GM19372 (cell line): ENCODE results near the gene DNAH11.
"Not testable (repeated sequence)": the region's sequence is repeated elsewhere in the genome, so short reads cannot be mapped to it uniquely, and the experiment has no call there.

Experiments used
- ATAC-seq: cut with Tn5 transposase; IDR thresholded peaks from one replicate; pipeline ENCODE4 v1.9.1; 2021; ENCODE audit warnings: mild to moderate bottlenecking, low read depth, moderate library complexity; ENCODE audit not compliant: unreplicated experiment

Gene DNAH11

DNA sequence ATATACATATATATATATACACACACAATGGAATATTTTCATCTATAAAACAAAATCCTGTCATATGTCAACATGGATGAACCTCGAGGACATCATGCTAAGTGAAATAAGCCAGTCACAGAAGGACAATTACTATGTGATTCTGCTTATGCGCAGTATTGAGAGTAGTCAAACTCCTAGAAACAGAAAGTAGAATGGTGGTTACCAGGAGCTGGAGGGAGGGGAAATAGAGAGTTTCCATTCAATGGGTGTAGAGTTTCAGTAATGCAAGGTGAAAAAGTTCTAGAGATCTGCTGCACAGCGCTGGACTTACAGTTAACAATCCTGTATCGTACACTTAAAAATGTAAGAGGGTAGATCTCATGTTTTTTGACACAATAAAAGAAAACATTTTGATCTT lies 221.0 kb downstream of the DNAH11 start:
- no peak for ATAC-seq

DNA sequence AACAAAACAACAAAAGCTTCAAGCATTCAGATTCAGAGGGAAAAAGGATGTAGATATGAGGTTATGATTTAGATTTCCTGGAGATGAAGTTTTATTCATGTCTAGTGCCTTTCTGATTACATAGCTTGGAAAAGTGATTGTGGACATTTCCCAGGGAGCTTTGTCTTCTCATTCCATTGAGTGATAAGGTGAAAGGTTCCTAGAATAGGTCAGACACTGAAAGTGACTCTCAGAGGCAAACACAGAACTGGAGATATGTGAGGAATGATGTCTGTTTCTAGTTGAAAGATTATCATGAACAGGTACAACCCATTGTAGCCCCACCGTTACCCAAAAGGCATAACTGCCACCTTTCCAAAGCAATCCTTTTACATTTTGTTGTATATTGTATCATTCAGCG lies 223.4 kb downstream of the DNAH11 start:
- ATAC-seq: no peak

DNA sequence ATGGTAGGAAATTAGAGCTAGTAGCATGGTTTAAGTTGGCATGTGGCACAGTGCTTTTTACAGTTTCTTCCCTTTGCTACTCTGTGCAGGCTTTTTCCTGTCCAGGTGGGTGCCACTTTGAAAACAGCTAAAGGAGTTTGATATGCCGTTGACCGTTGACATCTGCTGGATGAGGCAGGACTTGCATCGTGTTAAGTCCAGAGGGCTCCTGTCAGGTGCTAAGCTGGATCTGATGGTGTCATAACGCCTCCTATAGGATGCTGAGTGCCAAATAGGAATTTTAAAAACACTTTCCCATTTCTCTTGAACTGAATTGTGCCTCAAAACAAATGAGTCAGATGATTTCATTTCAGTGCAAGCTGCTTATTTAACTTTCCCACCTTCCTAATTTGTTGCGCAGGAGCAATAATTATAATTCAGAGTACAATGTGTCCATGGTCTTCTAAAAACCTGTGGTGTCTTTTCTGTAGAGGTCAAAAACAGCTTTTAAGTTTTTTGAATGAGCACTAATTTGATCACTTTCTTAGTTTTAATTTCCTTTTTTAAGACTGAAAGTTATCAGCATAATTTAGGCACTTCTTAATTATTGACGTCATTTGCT lies 224.6 kb downstream of the DNAH11 start:
- ATAC-seq: no peak

DNA sequence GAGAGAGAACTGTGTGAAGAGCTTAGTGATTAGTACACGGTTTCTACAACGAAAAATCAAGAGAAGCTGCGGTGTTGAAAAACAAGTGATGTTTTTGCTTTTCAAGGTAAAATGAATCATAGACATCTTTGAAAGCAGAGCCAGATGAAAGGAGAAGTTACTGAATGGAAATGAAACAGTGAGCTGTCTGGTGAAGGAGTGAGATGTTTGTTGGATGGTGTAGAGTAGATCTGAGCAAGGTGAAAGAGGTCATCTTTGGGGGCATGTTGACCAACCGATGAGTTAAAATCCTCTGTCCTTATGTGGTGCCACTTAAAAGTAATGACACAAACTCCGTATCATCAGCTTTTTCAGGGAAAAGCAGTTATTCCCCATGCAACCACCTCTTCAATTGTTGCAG lies 225.4 kb downstream of the DNAH11 start:
- no peak for ATAC-seq

DNA sequence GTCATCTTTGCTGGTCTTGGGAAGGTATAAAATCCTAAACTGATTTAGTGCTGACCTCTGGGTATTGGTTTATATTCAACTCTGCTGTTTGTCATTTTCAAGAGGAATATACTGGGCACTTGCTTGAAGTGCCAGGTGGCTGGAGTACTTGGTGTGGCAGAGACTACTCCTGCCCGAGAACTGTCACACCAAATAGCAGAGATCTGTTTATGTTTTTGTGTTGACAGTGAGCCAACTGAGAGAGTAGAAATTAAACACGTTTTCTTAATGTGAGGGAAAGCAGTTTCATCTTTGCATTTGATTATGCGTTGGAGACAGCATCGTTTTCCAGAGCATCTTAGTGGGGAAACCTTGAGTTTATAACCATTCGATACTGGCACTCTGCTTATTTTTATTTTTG lies 228.4 kb downstream of the DNAH11 start:
- ATAC-seq: no peak

DNA sequence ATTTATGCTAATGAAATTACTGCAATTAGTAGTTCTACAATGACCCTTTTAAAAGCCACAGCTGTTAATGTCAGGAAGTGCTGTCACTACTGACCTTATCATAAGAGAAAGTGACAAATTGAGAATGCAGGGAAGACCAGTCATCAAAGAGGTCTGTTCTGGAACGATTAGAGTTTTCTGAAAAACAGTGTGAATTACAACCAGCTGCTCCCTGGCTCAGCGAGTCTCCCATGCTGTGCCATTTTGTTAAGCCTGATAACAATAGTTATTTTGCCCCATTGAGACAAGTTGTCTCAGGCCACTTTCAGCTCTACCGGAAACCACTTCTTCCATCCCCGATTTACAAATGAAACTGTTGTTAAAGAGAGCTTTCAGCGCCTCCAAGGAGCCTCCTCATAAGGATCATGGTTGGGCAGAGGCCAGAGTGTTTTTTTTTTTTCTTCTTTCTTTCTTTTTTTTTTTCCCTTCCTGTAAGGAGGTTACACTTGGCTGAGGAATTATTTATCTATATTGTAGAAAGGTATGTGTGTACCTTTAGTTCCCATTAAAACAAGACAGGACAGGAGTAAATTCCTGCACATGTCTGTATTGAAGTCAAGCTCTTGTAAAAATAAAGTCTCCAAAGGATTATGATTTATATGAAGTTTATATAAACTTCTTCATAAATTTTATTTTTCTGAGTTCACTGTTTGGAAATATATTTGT lies 229.2 kb downstream of the DNAH11 start:
- ATAC-seq: no peak

DNA sequence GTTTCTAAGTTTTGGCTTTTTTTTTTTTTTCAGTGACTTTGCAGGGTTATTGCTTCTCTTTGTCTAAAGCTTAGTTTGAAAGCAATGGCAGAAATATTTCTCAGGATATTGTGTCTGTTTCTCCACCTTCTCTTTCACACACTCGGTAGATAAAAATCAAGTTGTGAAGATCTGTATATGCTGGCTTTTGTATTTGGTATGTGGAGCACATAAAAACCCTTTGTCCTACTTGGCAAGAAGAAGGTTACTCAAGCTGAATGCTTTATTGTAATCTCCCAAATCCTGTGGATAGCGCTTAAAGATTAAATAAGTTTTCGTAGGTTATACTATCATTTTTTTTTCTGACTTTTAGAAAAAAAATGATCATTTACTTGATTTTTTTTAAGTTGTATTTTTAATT lies 230.5 kb downstream of the DNAH11 start:
- no peak for ATAC-seq

DNA sequence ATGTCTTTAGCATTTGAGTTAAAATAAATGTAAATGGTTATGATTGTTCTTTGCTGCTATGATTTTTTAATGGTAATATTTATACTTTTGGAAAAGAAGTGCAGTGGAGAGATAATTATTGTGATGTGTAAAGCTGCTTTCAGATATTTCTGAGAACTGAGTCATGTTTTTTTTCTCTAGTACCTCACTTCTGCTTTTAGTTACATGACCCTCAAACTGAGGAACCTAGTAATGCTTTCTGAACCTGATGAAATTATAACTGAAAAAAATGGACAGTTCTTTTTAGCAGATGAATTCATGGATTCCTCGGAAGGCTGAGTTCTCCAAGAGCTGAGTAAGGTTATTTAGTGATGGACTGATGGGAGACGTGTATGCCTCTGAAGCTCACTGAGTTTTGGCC lies 235.1 kb downstream of the DNAH11 start:
- ATAC-seq: no peak

DNA sequence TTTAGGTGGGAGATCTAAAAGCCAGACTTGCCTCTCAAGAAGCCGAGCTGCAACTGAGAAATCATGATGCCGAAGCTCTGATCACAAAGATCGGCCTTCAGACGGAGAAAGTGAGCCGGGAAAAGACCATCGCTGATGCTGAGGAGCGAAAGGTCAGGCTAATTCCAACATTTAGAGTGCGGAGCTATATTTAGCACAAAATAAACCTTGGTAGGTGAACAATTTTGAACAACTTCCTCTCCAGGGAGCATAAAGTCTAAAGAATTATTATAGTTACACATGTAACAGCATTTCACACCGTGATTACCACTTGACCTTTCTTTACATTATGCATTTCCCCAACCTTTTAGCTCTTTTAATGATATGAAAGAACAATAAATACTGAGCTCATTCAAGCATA lies 236.1 kb downstream of the DNAH11 start:
- no peak for ATAC-seq

DNA sequence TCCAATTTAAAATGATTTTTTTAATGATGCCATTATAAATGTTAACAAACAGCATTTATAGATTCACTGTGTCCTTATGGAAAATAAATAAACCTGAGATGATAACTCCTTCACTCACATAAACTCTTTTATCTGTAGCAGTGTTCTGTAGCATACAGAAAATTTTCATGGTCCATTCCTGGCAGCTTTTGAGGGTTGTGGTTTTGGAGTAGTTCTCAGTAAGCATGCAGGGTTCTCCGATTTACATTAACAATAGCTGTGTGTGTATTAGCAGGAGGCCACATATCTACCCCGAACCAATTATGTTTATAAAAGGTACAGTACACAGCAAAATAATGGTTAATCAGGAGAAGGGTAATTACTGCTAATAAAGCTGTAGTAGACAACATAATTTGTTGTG lies 240.2 kb downstream of the DNAH11 start:
- no peak for ATAC-seq

DNA sequence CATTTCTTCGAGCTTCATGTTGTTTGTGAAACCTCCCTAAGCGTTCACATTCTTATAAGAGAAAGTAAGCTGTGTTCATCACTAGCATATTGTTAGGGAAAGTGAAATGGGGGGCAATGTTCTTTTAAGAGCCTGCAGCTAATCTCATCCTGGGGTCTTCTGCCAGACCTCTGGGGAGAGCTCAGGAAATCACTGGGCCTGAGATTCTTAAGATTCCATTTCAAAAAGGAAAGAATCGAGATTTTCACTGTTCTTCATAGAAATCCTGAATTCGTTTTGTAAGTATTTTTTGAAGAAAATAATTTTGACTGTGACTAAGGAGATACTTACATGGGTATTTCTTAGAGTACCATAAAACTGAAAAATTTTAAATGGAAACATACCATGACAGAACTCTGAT lies 242.2 kb downstream of the DNAH11 start:
- no peak for ATAC-seq

DNA sequence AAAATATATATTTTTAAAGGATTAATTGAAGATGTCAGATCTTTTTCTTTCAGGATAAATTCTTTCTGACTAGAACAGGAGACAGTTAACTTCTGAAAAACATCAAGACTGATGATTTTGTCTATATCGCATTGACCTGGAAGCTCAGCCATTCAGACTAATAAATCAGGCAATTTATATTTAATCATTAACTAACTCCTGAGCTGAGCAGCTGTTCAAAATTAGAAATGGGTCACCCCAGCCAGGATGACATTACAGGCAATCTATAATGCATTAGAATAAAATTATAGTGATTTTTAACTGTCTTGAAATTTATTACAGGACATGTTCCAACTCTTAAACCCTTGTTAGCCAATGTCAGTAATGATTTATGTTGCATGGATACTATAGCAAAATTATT lies 263.0 kb downstream of the DNAH11 start:
- ATAC-seq: no peak

DNA sequence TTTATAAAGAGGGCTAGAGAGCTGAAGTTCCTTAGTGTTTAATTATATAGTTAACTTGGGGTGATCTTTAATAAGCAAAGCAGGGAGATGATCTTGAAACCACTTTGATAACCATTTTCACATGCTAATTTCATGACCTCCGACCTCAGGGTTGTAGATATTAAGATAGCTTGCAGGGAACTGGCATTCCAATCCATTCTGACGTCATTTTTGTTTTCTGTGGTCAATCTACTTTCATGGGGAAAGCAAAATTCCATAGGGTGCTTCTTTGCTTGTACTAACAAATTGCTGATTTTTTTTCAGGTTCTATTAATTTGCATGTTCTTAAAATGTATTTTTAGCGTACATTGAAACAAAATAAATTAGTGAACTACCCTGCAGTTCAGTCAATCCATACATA lies 263.5 kb downstream of the DNAH11 start:
- ATAC-seq: no peak

DNA sequence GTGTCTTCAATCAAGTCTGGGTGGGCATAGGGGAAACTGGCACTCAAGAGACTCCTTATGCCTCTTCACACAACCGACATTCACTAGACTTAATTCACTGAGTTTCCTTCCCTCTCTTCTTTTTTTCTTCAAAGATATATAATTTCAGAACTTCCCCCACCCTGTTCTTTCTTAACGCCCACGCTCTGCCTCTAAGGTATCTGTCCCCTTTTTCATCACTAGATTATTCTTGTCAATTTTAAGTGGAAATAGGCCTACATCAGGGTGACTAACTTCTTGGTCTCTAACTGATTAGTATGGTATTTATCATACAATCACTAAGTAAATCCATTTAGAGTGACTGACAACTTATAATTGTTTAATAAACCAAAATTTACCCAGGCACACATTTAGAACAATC lies 276.2 kb downstream of the DNAH11 start:
- no peak for ATAC-seq

DNA sequence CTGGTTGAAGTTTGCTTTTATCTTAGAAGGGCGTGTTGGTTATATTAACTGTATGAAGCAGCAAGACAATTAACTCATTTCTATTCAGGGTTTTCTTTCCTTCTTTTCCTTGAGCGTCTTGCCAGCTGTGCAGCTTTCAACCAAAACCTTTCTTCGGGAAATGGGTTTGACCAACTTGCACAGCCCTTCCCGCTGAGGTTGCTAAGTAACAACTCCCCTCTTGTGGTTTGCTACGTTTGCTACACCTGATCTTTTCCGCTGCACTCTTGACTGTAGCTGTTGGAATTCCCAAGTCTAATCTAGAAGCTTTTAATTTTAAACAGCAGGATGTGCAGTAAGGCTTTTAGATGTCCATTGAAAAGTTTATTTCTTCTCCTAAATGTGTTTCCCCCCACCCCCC lies 286.0 kb downstream of the DNAH11 start:
- no peak for ATAC-seq

DNA sequence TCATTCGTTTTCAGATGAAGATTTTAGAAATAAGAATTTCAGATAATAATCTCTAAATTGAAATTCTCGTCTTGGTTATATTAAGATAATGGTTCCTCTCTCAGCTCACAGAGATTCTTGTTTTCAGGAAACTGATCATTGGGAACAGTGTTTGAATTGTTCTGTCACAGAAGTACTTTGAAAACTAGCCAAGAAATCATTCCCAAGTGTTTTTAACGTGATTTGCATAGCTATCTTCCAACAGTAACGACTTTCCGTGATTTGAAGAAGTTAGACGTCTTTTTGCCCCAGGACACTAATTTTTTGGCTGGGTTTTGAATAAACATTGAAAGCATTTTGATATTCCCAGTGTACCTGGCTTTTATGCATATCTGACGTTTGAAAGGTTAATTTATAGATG lies 286.9 kb downstream of the DNAH11 start:
- ATAC-seq: no peak

DNA sequence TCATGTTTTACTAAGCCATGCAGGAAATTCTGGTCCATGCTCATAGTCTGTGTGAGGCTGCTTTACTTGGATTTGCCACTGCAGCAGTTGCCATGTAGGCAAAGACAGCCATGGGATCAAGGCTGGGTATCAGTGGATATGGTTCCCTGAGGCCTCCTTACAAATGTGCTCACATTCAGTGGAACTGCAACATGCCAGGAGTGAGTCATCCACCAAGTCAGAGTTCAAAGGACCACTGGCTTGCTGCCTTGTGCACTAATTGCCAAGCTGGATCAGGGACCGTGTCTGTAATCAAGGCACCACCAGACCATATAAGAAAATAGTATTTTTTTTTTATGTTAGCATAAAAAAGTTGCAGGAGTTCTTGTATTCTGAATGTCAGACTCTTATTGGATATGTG lies 301.9 kb downstream of the DNAH11 start:
- ATAC-seq: no peak

DNA sequence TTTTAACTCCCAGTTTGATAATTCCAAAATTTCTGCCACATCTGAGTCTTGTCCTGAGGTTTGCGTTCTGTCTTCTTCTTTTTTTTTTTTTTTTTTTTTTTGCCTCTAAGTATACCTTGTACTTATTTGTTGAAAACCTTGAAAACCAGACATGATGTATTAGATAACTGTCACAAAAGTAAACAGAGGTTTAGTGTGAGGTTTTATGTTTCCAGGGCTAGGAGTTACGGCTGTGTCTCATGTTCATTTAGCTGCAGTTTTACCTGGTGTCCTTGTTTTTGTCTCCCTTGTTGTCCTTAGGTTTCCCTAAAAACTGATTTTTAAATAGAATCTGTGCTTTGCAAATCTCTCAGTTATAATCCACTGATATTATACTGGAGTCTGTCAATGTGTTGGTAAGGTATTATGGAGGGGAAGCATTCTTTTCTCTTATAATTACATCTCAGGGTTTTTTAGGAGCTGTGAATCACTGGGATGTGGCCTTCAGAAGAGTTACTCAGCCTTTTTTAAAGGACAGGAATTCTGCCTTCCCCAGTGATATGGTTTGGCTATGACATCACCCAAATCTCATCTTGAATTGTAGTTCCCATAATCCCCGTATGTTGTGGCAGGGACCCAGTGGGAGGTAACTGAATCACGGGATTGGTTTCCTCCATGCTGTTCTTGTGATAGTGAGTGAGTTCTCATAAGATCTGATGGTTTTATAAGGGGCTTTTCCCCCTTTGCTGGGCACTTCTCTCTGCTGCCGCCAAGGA lies 307.9 kb downstream of the DNAH11 start:
- no peak for ATAC-seq

DNA sequence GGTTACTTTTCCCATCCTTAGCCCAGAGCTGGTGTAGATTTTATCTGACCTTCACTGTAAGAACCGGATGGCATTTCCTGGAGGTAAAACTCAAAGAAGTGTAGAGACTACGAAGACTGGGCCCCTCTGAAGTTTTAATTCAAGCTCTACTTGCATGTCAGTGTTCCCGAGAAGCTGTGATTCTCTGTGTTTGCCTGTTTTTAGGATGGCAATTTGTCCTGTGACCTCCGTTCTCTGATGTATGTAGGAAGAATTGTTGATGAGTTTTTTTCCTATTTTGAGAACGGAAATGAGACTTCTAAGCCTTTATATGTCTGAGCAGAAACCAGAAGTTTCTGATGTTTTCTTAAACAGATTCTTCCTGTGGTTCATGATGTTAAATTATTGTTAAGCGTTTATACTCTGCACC lies 308.7 kb downstream of the DNAH11 start:
- no peak for ATAC-seq

DNA sequence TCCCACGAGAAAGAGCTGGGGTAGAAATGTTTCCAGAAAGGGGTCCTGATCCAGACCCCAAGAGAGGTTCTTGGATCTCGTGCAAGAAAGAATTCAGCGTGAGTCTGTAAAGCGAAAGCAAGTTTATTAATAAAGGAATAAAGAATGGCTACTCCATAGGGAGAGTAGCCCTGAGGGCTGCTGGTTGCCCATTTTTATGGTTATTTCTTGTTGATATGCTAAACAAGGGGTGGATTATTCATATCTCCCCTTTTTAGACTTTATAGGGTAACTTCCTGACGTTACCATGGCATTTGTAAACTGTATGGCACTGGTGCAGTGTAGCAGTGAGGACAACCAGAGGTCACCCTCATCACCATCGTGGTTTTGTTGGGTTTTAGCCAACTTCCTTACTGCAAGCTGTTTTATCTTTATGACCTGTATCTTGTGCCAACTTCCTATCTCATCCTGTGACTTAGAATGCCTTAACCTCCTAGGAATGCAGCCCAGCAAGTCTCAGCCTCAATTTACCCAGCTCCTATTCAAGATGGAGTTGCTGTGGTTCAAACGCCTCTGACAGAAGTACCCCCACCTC lies 322.9 kb downstream of the DNAH11 start:
- ATAC-seq: not testable (repeated sequence)

DNA sequence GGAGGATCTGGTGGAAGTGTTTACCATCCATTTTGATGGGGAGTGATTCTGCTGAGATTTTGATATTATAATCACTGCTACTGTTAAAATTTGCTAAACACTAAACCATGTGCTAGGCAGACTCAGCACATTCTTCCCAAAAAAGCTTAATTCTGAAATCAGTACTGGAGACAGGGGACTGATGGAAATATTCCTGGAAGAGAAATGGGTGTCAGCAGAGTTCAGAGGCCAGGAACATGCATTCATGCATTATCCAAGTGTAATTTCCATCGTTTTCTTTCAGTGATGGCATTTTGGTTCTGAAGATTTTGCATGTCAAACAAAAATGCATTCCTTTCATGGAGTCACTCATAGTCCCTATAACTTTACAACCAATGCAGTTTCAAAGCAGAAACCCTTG lies 323.9 kb downstream of the DNAH11 start:
- no peak for ATAC-seq

DNA sequence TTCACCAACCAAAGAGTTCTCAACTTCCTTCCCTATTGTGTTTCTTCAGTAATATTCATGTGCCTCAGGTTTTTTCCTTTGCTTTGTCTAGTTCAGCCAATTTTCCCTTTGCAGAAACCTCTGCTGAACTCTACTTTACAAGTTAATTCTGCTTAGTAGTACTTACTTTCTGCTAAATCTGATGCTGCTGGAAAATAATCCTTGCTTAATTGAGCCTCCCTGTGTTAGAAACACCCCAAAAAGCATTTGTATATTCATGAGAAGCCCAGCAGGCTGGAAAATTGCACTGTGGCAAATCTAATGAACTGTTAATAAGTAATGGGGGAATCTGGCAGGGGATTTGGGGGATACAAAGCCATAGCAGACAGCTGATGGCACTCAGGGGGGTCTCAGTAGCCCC lies 324.4 kb downstream of the DNAH11 start:
- ATAC-seq: no peak
